ENCODE results near the gene MYEOV. TPM values are rescaled to one million over a fixed set of nuclear protein-coding genes. Genes with fewer than 3 reads are reported as not detected.
A peak's percentile ranks its signal among the peaks of the same experiment; 100 is the strongest.

MYEOV gene
- total RNA-seq, 4 donors from 2014 or later: 1.1 TPM; not detected in 3

- ATAC-seq: no peak
- H3K4me1 ChIP-seq: peaks cover 7 to 11% of the 10 kb centered on the region in 2 donors
- H3K27me3 ChIP-seq: no peaks in the 10 kb centered on the region
- no peaks in the 10 kb centered on the region for H3K36me3 ChIP-seq
- in situ Hi-C loops (cut with MboI; ENCODE audit: low sequenced_read_pairs in 4 of 4) (loop anchor here in 1 of 4 donors (25.0 kb wide), 1 partner anchor 345 kb away; the partner anchor contains the start of gene CCND1), intact Hi-C loops (cut with DNase I; ENCODE audit: low total_unique reads) (loop anchor here (5.0 to 10.0 kb wide), 2 partner anchors 153 to 350 kb away; partner anchors contain the start of gene CCND1)
- H3K27ac ChIP-seq: no peak overlapping the region
- no peaks in the 10 kb centered on the region for H3K9me3 ChIP-seq
- TF ChIP-seq, protein P1, sequence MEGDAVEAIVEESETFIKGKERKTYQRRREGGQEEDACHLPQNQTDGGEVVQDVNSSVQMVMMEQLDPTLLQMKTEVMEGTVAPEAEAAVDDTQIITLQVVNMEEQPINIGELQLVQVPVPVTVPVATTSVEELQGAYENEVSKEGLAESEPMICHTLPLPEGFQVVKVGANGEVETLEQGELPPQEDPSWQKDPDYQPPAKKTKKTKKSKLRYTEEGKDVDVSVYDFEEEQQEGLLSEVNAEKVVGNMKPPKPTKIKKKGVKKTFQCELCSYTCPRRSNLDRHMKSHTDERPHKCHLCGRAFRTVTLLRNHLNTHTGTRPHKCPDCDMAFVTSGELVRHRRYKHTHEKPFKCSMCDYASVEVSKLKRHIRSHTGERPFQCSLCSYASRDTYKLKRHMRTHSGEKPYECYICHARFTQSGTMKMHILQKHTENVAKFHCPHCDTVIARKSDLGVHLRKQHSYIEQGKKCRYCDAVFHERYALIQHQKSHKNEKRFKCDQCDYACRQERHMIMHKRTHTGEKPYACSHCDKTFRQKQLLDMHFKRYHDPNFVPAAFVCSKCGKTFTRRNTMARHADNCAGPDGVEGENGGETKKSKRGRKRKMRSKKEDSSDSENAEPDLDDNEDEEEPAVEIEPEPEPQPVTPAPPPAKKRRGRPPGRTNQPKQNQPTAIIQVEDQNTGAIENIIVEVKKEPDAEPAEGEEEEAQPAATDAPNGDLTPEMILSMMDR (IDR thresholded peaks at IDR 0.05 in 4 of 5, conservative IDR thresholded peaks at IDR 0.05 in 1 of 5): peak in 4 of 5 experiments; percentile 51 to 62 (median 56)
- TF ChIP-seq POLR2A (IDR thresholded peaks at IDR 0.05): no peak
- no peak for DNase-seq
- no peak overlapping the region for H3K4me3 ChIP-seq
These were observed 1.7 kb upstream of the MYEOV start for GRCh38 chr11:69292221-69292648.

- no peak for ATAC-seq
- no peak for DNase-seq
- no peak for TF ChIP-seq POLR2A (IDR thresholded peaks at IDR 0.05)
- TF ChIP-seq, protein P1 (IDR thresholded peaks at IDR 0.05 in 4 of 5, conservative IDR thresholded peaks at IDR 0.05 in 1 of 5): no peak
- in situ Hi-C loops (cut with MboI; ENCODE audit: low sequenced_read_pairs in 4 of 4) (loop anchor here in 1 of 4 donors (25.0 kb wide), 1 partner anchor 344 kb away; the partner anchor contains the start of gene CCND1), intact Hi-C loops (cut with DNase I; ENCODE audit: low total_unique reads) (loop anchor here (5.0 to 10.0 kb wide), 2 partner anchors 152 to 349 kb away; partner anchors contain the start of gene CCND1)
- no peaks in the 10 kb centered on the region for H3K27me3 ChIP-seq
- H3K4me1 ChIP-seq: peaks cover 13 to 18% of the 10 kb centered on the region in 2 donors
- H3K9me3 ChIP-seq: no peaks in the 10 kb centered on the region
- no peak overlapping the region for H3K27ac ChIP-seq
- H3K4me3 ChIP-seq: no peak overlapping the region
- H3K36me3 ChIP-seq: no peaks in the 10 kb centered on the region
These were observed 868 bp upstream of the MYEOV start for GRCh38 chr11:69293087-69293486.

GRCh38 chr11:69294571-69295078 lies 670 bp downstream of the MYEOV start:
- H3K27me3 ChIP-seq: no peaks in the 10 kb centered on the region
- intact Hi-C loops (cut with DNase I; ENCODE audit: low total_unique reads): loop anchor here (5.0 to 10.0 kb wide), 2 partner anchors 150 to 348 kb away; partner anchors contain the start of gene CCND1
- ATAC-seq (no peak), DNase-seq (no peak)
- no peak overlapping the region for H3K4me3 ChIP-seq
- TF ChIP-seq POLR2A (IDR thresholded peaks at IDR 0.05): no peak
- TF ChIP-seq, protein P1 (IDR thresholded peaks at IDR 0.05 in 4 of 5, conservative IDR thresholded peaks at IDR 0.05 in 1 of 5): no peak
- H3K9me3 ChIP-seq: no peaks in the 10 kb centered on the region
- peaks cover 16 to 19% of the 10 kb centered on the region in 2 donors for H3K4me1 ChIP-seq
- in situ Hi-C loops (cut with MboI; ENCODE audit: low sequenced_read_pairs in 4 of 4): loop anchor here in 1 of 4 donors (25.0 kb wide), 1 partner anchor 343 kb away; the partner anchor contains the start of gene CCND1
- H3K36me3 ChIP-seq: no peaks in the 10 kb centered on the region
- no peak overlapping the region for H3K27ac ChIP-seq

GRCh38 chr11:69295079-69295994 lies 1.4 kb downstream of the MYEOV start:
- Histone ChIP-seq H3K36me3 (no peaks in the 10 kb centered on the region), H3K4me1 (peaks cover 16 to 19% of the 10 kb centered on the region in 2 donors), H3K27ac (no peak overlapping the region), H3K9me3 (no peaks in the 10 kb centered on the region), H3K4me3 (no peak overlapping the region), H3K27me3 (no peaks in the 10 kb centered on the region)
- intact Hi-C loops (cut with DNase I; ENCODE audit: low total_unique reads): loop anchor here (10.0 kb wide), 1 partner anchor 149 kb away; no protein-coding TSS in a partner anchor
- no peak for TF ChIP-seq POLR2A (IDR thresholded peaks at IDR 0.05)
- TF ChIP-seq, protein P1 (IDR thresholded peaks at IDR 0.05 in 4 of 5, conservative IDR thresholded peaks at IDR 0.05 in 1 of 5): no peak
- in situ Hi-C loops (cut with MboI; ENCODE audit: low sequenced_read_pairs in 4 of 4): loop anchor here in 1 of 4 donors (25.0 kb wide), 1 partner anchor 342 kb away; the partner anchor contains the start of gene CCND1
- ATAC-seq (no peak), DNase-seq (no peak)

All from gastrocnemius medialis (tissue), 4 donors.